ENCODE results near the gene KDM4B.
"Not testable (repeated sequence)": the region's sequence is repeated elsewhere in the genome, so short reads cannot be mapped to it uniquely, and the experiment has no call there.

The KDM4B gene

GRCh38 chr19:4951656-4952055 lies 17.3 kb upstream of the KDM4B start:
- no peak for TF ChIP-seq EZH2 (IDR thresholded peaks at IDR 0.05; ENCODE audit: borderline replicate concordance, low read depth, low read length, severe bottlenecking)
- TF ChIP-seq CTCF (IDR thresholded peaks at IDR 0.05; ENCODE audit: borderline replicate concordance, extremely low read depth, low read length, poor library complexity, severe bottlenecking): no peak
- no peak for ATAC-seq (ENCODE audit: insufficient read depth, low read depth)
- no peak overlapping the region for H3K27ac ChIP-seq (ENCODE audit: low read length)

GRCh38 chr19:4952945-4953344 lies 16.0 kb upstream of the KDM4B start:
- ATAC-seq (ENCODE audit: insufficient read depth, low read depth) (no peak), DNase-seq (no peak)
- H3K4me3 ChIP-seq (ENCODE audit: low read depth in 1 of 2, low read length in 2 of 2): no peak overlapping the region
- peaks cover 94% of the 10 kb centered on the region for H3K36me3 ChIP-seq (ENCODE audit: insufficient read depth, low read length)
- no peaks in the 10 kb centered on the region for H3K9me3 ChIP-seq (ENCODE audit: insufficient read depth, low read length, severe bottlenecking)
- peaks cover 22% of the 10 kb centered on the region for H3K79me2 ChIP-seq (ENCODE audit: insufficient read depth, low read length)
- TF ChIP-seq EZH2 (IDR thresholded peaks at IDR 0.05; ENCODE audit: borderline replicate concordance, low read depth, low read length, severe bottlenecking) (no peak), CTCF (IDR thresholded peaks at IDR 0.05; ENCODE audit: borderline replicate concordance, extremely low read depth, low read length, poor library complexity, severe bottlenecking) (no peak)
- H2AFZ ChIP-seq (ENCODE audit: low read depth, low read length): no peak overlapping the region
- no peaks in the 10 kb centered on the region for H3K27me3 ChIP-seq (ENCODE audit: insufficient read depth, low read length, poor library complexity)
- no peak overlapping the region for H3K4me2 ChIP-seq (ENCODE audit: insufficient read depth, low read length)
- H3K27ac ChIP-seq (ENCODE audit: low read length): no peak overlapping the region
- peaks cover 32% of the 10 kb centered on the region for H4K20me1 ChIP-seq (ENCODE audit: insufficient read depth, low read length)
- no peak overlapping the region for H3K9ac ChIP-seq (ENCODE audit: low read depth, low read length)
- H3K4me1 ChIP-seq (ENCODE audit: insufficient read depth, low read length): no peaks in the 10 kb centered on the region

More at GRCh38 chr19:4951656-4952055, 17.3 kb upstream of the KDM4B start:
- peaks cover 26% of the 10 kb centered on the region; the same call in 1 of the 2 replicates for H4K20me1 ChIP-seq (ENCODE audit: insufficient read depth, low read length)
- no peak overlapping the region for H3K4me2 ChIP-seq (ENCODE audit: insufficient read depth, low read length)
- no peaks in the 10 kb centered on the region for H3K9me3 ChIP-seq (ENCODE audit: insufficient read depth, low read length, severe bottlenecking)
- H3K79me2 ChIP-seq (ENCODE audit: insufficient read depth, low read length): peaks cover 23% of the 10 kb centered on the region; the same call in 1 of the 2 replicates
- DNase-seq: no peak
- no peaks in the 10 kb centered on the region for H3K4me1 ChIP-seq (ENCODE audit: insufficient read depth, low read length)
- peaks cover 96% of the 10 kb centered on the region for H3K36me3 ChIP-seq (ENCODE audit: insufficient read depth, low read length)
- no peak overlapping the region for H2AFZ ChIP-seq (ENCODE audit: low read depth, low read length)
- H3K9ac ChIP-seq (ENCODE audit: low read depth, low read length): no peak overlapping the region
- H3K4me3 ChIP-seq (ENCODE audit: low read depth in 1 of 2, low read length in 2 of 2): no peak overlapping the region
- H3K27me3 ChIP-seq (ENCODE audit: insufficient read depth, low read length, poor library complexity): no peaks in the 10 kb centered on the region

GRCh38 chr19:4954320-4955149 lies 14.4 kb upstream of the KDM4B start:
- not testable (repeated sequence) for H3K27ac ChIP-seq (ENCODE audit: low read length); H3K4me1 ChIP-seq (ENCODE audit: insufficient read depth, low read length); ATAC-seq (ENCODE audit: insufficient read depth, low read depth); H2AFZ ChIP-seq (ENCODE audit: low read depth, low read length); H3K27me3 ChIP-seq (ENCODE audit: insufficient read depth, low read length, poor library complexity); DNase-seq; H3K4me3 ChIP-seq (ENCODE audit: low read depth in 1 of 2, low read length in 2 of 2); H3K9ac ChIP-seq (ENCODE audit: low read depth, low read length); H3K9me3 ChIP-seq (ENCODE audit: insufficient read depth, low read length, severe bottlenecking); H3K4me2 ChIP-seq (ENCODE audit: insufficient read depth, low read length)
- Histone ChIP-seq H4K20me1 (ENCODE audit: insufficient read depth, low read length) (peaks cover 38% of the 10 kb centered on the region), H3K36me3 (ENCODE audit: insufficient read depth, low read length) (peaks cover 95% of the 10 kb centered on the region), H3K79me2 (ENCODE audit: insufficient read depth, low read length) (peaks cover 20% of the 10 kb centered on the region)

- no peak overlapping the region for H2AFZ ChIP-seq (ENCODE audit: low read depth, low read length)
- H3K36me3 ChIP-seq (ENCODE audit: insufficient read depth, low read length): peaks cover 95% of the 10 kb centered on the region
Observed at GRCh38 chr19:4955274-4955673, 13.6 kb upstream of the KDM4B start.

More at GRCh38 chr19:4955274-4955673, 13.6 kb upstream of the KDM4B start:
- TF ChIP-seq CTCF (IDR thresholded peaks at IDR 0.05; ENCODE audit: borderline replicate concordance, extremely low read depth, low read length, poor library complexity, severe bottlenecking) (no peak), EZH2 (IDR thresholded peaks at IDR 0.05; ENCODE audit: borderline replicate concordance, low read depth, low read length, severe bottlenecking) (no peak)
- DNase-seq (no peak), ATAC-seq (ENCODE audit: insufficient read depth, low read depth) (no peak)
- Histone ChIP-seq H4K20me1 (ENCODE audit: insufficient read depth, low read length) (peaks cover 42% of the 10 kb centered on the region), H3K79me2 (ENCODE audit: insufficient read depth, low read length) (peaks cover 20% of the 10 kb centered on the region), H3K9ac (ENCODE audit: low read depth, low read length) (no peak overlapping the region), H3K4me3 (ENCODE audit: low read depth in 1 of 2, low read length in 2 of 2) (no peak overlapping the region), H3K27me3 (ENCODE audit: insufficient read depth, low read length, poor library complexity) (no peaks in the 10 kb centered on the region), H3K4me2 (ENCODE audit: insufficient read depth, low read length) (no peak overlapping the region), H3K4me1 (ENCODE audit: insufficient read depth, low read length) (no peaks in the 10 kb centered on the region), H3K9me3 (ENCODE audit: insufficient read depth, low read length, severe bottlenecking) (no peaks in the 10 kb centered on the region), H3K27ac (ENCODE audit: low read length) (no peak overlapping the region)

Measured in DND-41 (cell line).